CD8-positive, alpha-beta memory T cell (primary cell): ENCODE results near the gene CFAP74. TPM values are rescaled to one million over a fixed set of nuclear protein-coding genes. Genes with fewer than 3 reads are reported as not detected.
A peak's percentile ranks its signal among the peaks of the same experiment; 100 is the strongest.

Experiments
- CTCF ChIA-PET: fragments of 350-600 bp; sonication (Branson Sonifier 250); formaldehyde crosslinking; loops from one replicate; lab custom pipeline; 2021; ENCODE audit warnings: antibody characterized with exemption; lab: Charles Lee
- POLR2A ChIA-PET: fragments of 350-600 bp; sonication (Branson Sonifier 250); formaldehyde crosslinking; loops from one replicate; lab custom pipeline; 2021; ENCODE audit warnings: antibody characterized with exemption; lab: Charles Lee
- DNase-seq, 5 donors: peaks; one replicate each; pipeline versions ENCODE4 v3.0.0 to v3.0.0-alpha.2; 2020 to 2022; ENCODE audit warnings: mixed read lengths in 1 of 5
- H3K27ac ChIP-seq: one replicate; pipeline ENCODE4 v1.7.0; 2013; ENCODE audit warnings: low read depth, mild to moderate bottlenecking, low read length, moderate library complexity
- H3K27me3 ChIP-seq: 2 replicates; pipeline ENCODE4 v1.7.0; 2013; ENCODE audit warnings: low read length, mild to moderate bottlenecking; ENCODE audit not compliant: insufficient read depth, poor library complexity, severe bottlenecking
- H3K36me3 ChIP-seq: 2 replicates; pipeline ENCODE4 v1.7.0; 2013; ENCODE audit warnings: mild to moderate bottlenecking, low read length, moderate library complexity; ENCODE audit not compliant: insufficient read depth
- H3K4me1 ChIP-seq: 2 replicates; pipeline ENCODE4 v1.7.0; 2013; ENCODE audit warnings: mild to moderate bottlenecking, low read length, moderate library complexity; ENCODE audit not compliant: insufficient read depth
- H3K4me3 ChIP-seq: 2 replicates; pipeline ENCODE4 v1.7.0; 2013; ENCODE audit warnings: mild to moderate bottlenecking, low read length
- H3K9me3 ChIP-seq: 2 replicates; pipeline ENCODE4 v1.7.0; 2013; ENCODE audit warnings: mild to moderate bottlenecking, low read length
- H3K27ac Mint-ChIP-seq, 8 donors: one replicate each; pipeline ENCODE4 v1.8.0; 2020 to 2021; ENCODE audit warnings: mixed read lengths in 8 of 8, mild to moderate bottlenecking in 6 of 8, inconsistent platforms in 3 of 8, moderate library complexity in 3 of 8
- H3K27me3 Mint-ChIP-seq, 2 donors: one replicate each; pipeline ENCODE4 v1.8.0; 2020 to 2021; ENCODE audit warnings: mixed read lengths in 2 of 2, mild to moderate bottlenecking in 1 of 2, moderate library complexity in 1 of 2
- H3K36me3 Mint-ChIP-seq, 3 donors: one replicate each; pipeline ENCODE4 v1.8.0; 2020 to 2021; ENCODE audit warnings: mixed read lengths in 3 of 3, inconsistent platforms in 1 of 3, mild to moderate bottlenecking in 1 of 3
- H3K4me1 Mint-ChIP-seq, 3 donors: one replicate each; pipeline ENCODE4 v1.8.0; 2020 to 2021; ENCODE audit warnings: mixed read lengths in 3 of 3, inconsistent platforms in 1 of 3, mild to moderate bottlenecking in 1 of 3
- H3K4me3 Mint-ChIP-seq, 7 donors: one replicate each; pipeline ENCODE4 v1.8.0; 2020 to 2021; ENCODE audit warnings: mixed read lengths in 7 of 7, mild to moderate bottlenecking in 6 of 7, moderate library complexity in 4 of 7, inconsistent platforms in 2 of 7
- H3K9me3 Mint-ChIP-seq, 5 donors: one replicate each; pipeline ENCODE4 v1.8.0; 2020 to 2022; ENCODE audit warnings: mixed read lengths in 5 of 5, mild to moderate bottlenecking in 3 of 5, moderate library complexity in 2 of 5, inconsistent platforms in 1 of 5
- polyA plus RNA-seq: library from polyadenylated mRNA; unstranded; fragments of 300-500 nt; fragmentation: Illumina TruSeq; gene quantifications from one replicate; pipeline ENCODE4 v1.2.3, GENCODE V29; 2021
- total RNA-seq, 2 experiments: library from RNA; stranded (reverse); gene quantifications; one replicate each; pipeline ENCODE4 v1.2.3, GENCODE V29; 2021

The CFAP74 gene
- total and polyA plus RNA-seq, 3 experiments from 2014 or later = not detected

GRCh38 chr1:1920057-1920607 is 83.5 kb downstream of the CFAP74 start:
- peaks cover 0 to 8% (median 3%) of the 10 kb centered on the region in 3 donors for H3K4me1 Mint-ChIP-seq

GRCh38 chr1:1919304-1920056 is 84.1 kb downstream of the CFAP74 start:
- ChIA-PET POLR2A (no interaction called here), CTCF (interaction anchor here (1.0 to 1.3 kb wide), 2 partner anchors 11 to 125 kb away, joined by 3 to 4 read pairs; no protein-coding TSS in a partner anchor)
- Mint-ChIP-seq H3K9me3 (no peaks in the 10 kb centered on the region), H3K4me1 (peaks cover 0 to 8% (median 3%) of the 10 kb centered on the region in 3 donors), H3K4me3 (peak overlapping the region; percentile 60 to 75 (median 69)), H3K27me3 (no peaks in the 10 kb centered on the region), H3K36me3 (no peaks in the 10 kb centered on the region), H3K27ac (peak overlapping the region; percentile 26 to 94 (median 71))
- peak overlapping the region; percentile 51 for H3K4me3 ChIP-seq
- no peaks in the 10 kb centered on the region for H3K36me3 ChIP-seq
- H3K4me1 ChIP-seq = peaks cover 18% of the 10 kb centered on the region
- no peak overlapping the region for H3K27ac ChIP-seq
- no peaks in the 10 kb centered on the region for H3K27me3 ChIP-seq
- no peaks in the 10 kb centered on the region for H3K9me3 ChIP-seq
- peak; percentile 99 to 100 (median 100) for DNase-seq

More at GRCh38 chr1:1920057-1920607, 83.5 kb downstream of the CFAP74 start:
- peaks cover 18% of the 10 kb centered on the region for H3K4me1 ChIP-seq
- ChIA-PET POLR2A (interaction anchor here (0.6 kb wide), 1 partner anchor 38 kb away, joined by 6 read pairs; no protein-coding TSS in a partner anchor), CTCF (interaction anchor here (1.0 to 1.3 kb wide), 2 partner anchors 11 to 125 kb away, joined by 3 to 4 read pairs; no protein-coding TSS in a partner anchor)
- no peak overlapping the region for H3K27ac ChIP-seq
- Mint-ChIP-seq H3K9me3 (no peaks in the 10 kb centered on the region), H3K27ac (peak overlapping the region in 4 of 8 donors; percentile 35 to 69 (median 55)), H3K36me3 (no peaks in the 10 kb centered on the region), H3K4me3 (peak overlapping the region in 2 of 7 donors; percentile 20 to 32), H3K27me3 (no peaks in the 10 kb centered on the region)
- no peaks in the 10 kb centered on the region for H3K9me3 ChIP-seq
- H3K27me3 ChIP-seq = no peaks in the 10 kb centered on the region
- H3K4me3 ChIP-seq = no peak overlapping the region
- H3K36me3 ChIP-seq = no peaks in the 10 kb centered on the region
- DNase-seq = no peak

GRCh38 chr1:1918901-1919303 is 84.7 kb downstream of the CFAP74 start, which contains the start of gene TMEM52:
Gene TMEM52 (minus strand): TSS chr1:1919279. CDS start chr1:1919265, 14 bp downstream.
- DNase-seq = no peak
- no peaks in the 10 kb centered on the region for H3K36me3 Mint-ChIP-seq
- Histone ChIP-seq H3K4me3 (peak within 1 kb of the TSS; percentile 51), H3K36me3 (no peaks in the 10 kb centered on the region), H3K27ac (no peak within 1 kb of the TSS), H3K4me1 (peaks cover 18% of the 10 kb centered on the region), H3K27me3 (no peaks in the 10 kb centered on the region), H3K9me3 (no peaks in the 10 kb centered on the region)
- CTCF ChIA-PET = interaction anchor here (1.0 to 1.3 kb wide), 2 partner anchors 10 to 126 kb away, joined by 3 to 4 read pairs; no protein-coding TSS in a partner anchor
- H3K9me3 Mint-ChIP-seq = no peaks in the 10 kb centered on the region
- POLR2A ChIA-PET = no interaction called here
- H3K4me3 Mint-ChIP-seq = peak within 1 kb of the TSS; percentile 60 to 75 (median 69)
- peaks cover 0 to 8% (median 3%) of the 10 kb centered on the region in 3 donors for H3K4me1 Mint-ChIP-seq
- peak within 1 kb of the TSS; percentile 26 to 94 (median 71) for H3K27ac Mint-ChIP-seq
- peaks cover 0 to 1% of the 10 kb centered on the region in 2 donors for H3K27me3 Mint-ChIP-seq

GRCh38 chr1:1917995-1918900 is 85.3 kb downstream of the CFAP74 start:
- Histone ChIP-seq H3K27ac (no peak overlapping the region), H3K4me1 (peaks cover 18% of the 10 kb centered on the region), H3K27me3 (no peaks in the 10 kb centered on the region), H3K36me3 (no peaks in the 10 kb centered on the region), H3K4me3 (peak overlapping the region; percentile 51), H3K9me3 (no peaks in the 10 kb centered on the region)
- peak overlapping the region in 1 of 8 donors; percentile 84 for H3K27ac Mint-ChIP-seq
- CTCF ChIA-PET = interaction anchor here (1.7 kb wide), 1 partner anchor 127 kb away, joined by 5 read pairs; no protein-coding TSS in a partner anchor
- H3K27me3 Mint-ChIP-seq = peaks cover 0 to 5% of the 10 kb centered on the region in 2 donors
- peak overlapping the region in 6 of 7 donors; percentile 16 to 73 (median 47) for H3K4me3 Mint-ChIP-seq
- no peaks in the 10 kb centered on the region for H3K36me3 Mint-ChIP-seq
- peaks cover 0 to 8% (median 3%) of the 10 kb centered on the region in 3 donors for H3K4me1 Mint-ChIP-seq
- POLR2A ChIA-PET = no interaction called here
- H3K9me3 Mint-ChIP-seq = no peaks in the 10 kb centered on the region
- peak in 1 of 5 donors; percentile 60 for DNase-seq

- Mint-ChIP-seq H3K4me3 (peak overlapping the region in 6 of 7 donors; percentile 12 to 54 (median 25)), H3K27me3 (peaks cover 0 to 5% of the 10 kb centered on the region in 2 donors), H3K36me3 (no peaks in the 10 kb centered on the region), H3K4me1 (peaks cover 0 to 8% (median 3%) of the 10 kb centered on the region in 3 donors), H3K9me3 (no peaks in the 10 kb centered on the region), H3K27ac (peak overlapping the region in 1 of 8 donors; percentile 38)
- ChIA-PET POLR2A (no interaction called here), CTCF (interaction anchor here (1.7 kb wide), 1 partner anchor 127 kb away, joined by 5 read pairs; no protein-coding TSS in a partner anchor)
- Histone ChIP-seq H3K4me3 (no peak overlapping the region), H3K27me3 (no peaks in the 10 kb centered on the region), H3K4me1 (peaks cover 18% of the 10 kb centered on the region), H3K36me3 (no peaks in the 10 kb centered on the region), H3K27ac (no peak overlapping the region), H3K9me3 (no peaks in the 10 kb centered on the region)
- DNase-seq = no peak
Measured at GRCh38 chr1:1917304-1917976, 86.1 kb downstream of the CFAP74 start.

GRCh38 chr1:1916851-1917251 is 86.7 kb downstream of the CFAP74 start:
- no peaks in the 10 kb centered on the region for H3K9me3 ChIP-seq
- H3K4me3 ChIP-seq = no peak overlapping the region
- H3K27ac ChIP-seq = no peak overlapping the region
- H3K27ac Mint-ChIP-seq = no peak overlapping the region
- H3K9me3 Mint-ChIP-seq = no peaks in the 10 kb centered on the region
- peaks cover 0 to 5% of the 10 kb centered on the region in 2 donors for H3K27me3 Mint-ChIP-seq
- DNase-seq = no peak
- peaks cover 0 to 8% (median 3%) of the 10 kb centered on the region in 3 donors for H3K4me1 Mint-ChIP-seq
- no peaks in the 10 kb centered on the region for H3K36me3 ChIP-seq
- no peaks in the 10 kb centered on the region for H3K27me3 ChIP-seq
- H3K36me3 Mint-ChIP-seq = no peaks in the 10 kb centered on the region
- CTCF ChIA-PET = interaction anchor here (1.7 kb wide), 1 partner anchor 128 kb away, joined by 5 read pairs; no protein-coding TSS in a partner anchor
- H3K4me1 ChIP-seq = peaks cover 18% of the 10 kb centered on the region
- POLR2A ChIA-PET = no interaction called here
- no peak overlapping the region for H3K4me3 Mint-ChIP-seq
